ENCODE data around the gene CCDC102B. TPM values are rescaled to one million over a fixed set of nuclear protein-coding genes. Genes with fewer than 3 reads are reported as not detected.

CCDC102B gene
- total and polyA plus RNA-seq, 2 donors (not counting 1 experiment from before 2014, with no cell fraction given), result 3.9 to 4.0 TPM

GRCh38 chr18:69044215-69044614 lies 246.3 kb downstream of the CCDC102B start:
- intact Hi-C loops (cut with micrococcal nuclease), result no loop called here
- no peaks in the 10 kb centered on the region for H4K20me1 ChIP-seq (ENCODE audit: control insufficient read depth, insufficient read depth, low read length, poor library complexity, severe bottlenecking)
- H3K9ac ChIP-seq (ENCODE audit: low read length), result no peak overlapping the region
- no peak overlapping the region for H3K27ac ChIP-seq (ENCODE audit: low read length in 2 of 2)
- H3K27ac Mint-ChIP-seq, result no peak overlapping the region
- no peak overlapping the region for H3K4me3 Mint-ChIP-seq
- H3K9me3 ChIP-seq (ENCODE audit: control extremely low read depth in 1 of 3, control insufficient read depth in 2 of 3, insufficient read depth in 1 of 3, low read length in 2 of 3), result no peaks in the 10 kb centered on the region
- DNase-seq, result no peak
- ATAC-seq (ENCODE audit: low read depth), result no peak
- H3K4me1 ChIP-seq (ENCODE audit: control insufficient read depth in 2 of 2, insufficient read depth in 2 of 2, low read length in 2 of 2), result no peaks in the 10 kb centered on the region
- no peak overlapping the region for H3K4me2 ChIP-seq (replicated peaks; ENCODE audit: low read depth, low read length, poor library complexity, severe bottlenecking)
- no peaks in the 10 kb centered on the region for H3K79me2 ChIP-seq (ENCODE audit: control insufficient read depth, insufficient read depth, low read length)
- TF ChIP-seq CTCF (IDR thresholded peaks at IDR 0.05) (no peak), EZH2 (IDR thresholded peaks at IDR 0.05; ENCODE audit: borderline replicate concordance, insufficient read depth, low read depth, low read length, poor library complexity, severe bottlenecking) (no peak)
- H3K27me3 Mint-ChIP-seq, result no peaks in the 10 kb centered on the region
- ChIA-PET CTCF (no interaction called here), POLR2A (no interaction called here)
- H3K4me1 Mint-ChIP-seq, result no peaks in the 10 kb centered on the region
- WGBS (ENCODE audit: insufficient coverage), result 100% methylated on average over 1 of the region's 1 CpG
- H3K27me3 ChIP-seq (replicated peaks in 1 of 4; ENCODE audit: control extremely low read depth in 1 of 4, control insufficient read depth in 3 of 4, insufficient read depth in 4 of 4, low read length in 3 of 4), result no peaks in the 10 kb centered on the region
- H2AFZ ChIP-seq (ENCODE audit: insufficient read depth, low read depth, low read length, poor library complexity, severe bottlenecking), result no peak overlapping the region
- H3K9me3 Mint-ChIP-seq (ENCODE audit: insufficient read depth), result no peaks in the 10 kb centered on the region
- no peak overlapping the region for H3K4me3 ChIP-seq (ENCODE audit: control extremely low read depth in 1 of 5, extremely low read depth in 1 of 5, insufficient read depth in 1 of 5, low read depth in 2 of 5, low read length in 4 of 5)
- H3K36me3 ChIP-seq (replicated peaks in 1 of 2; ENCODE audit: control extremely low read depth in 1 of 2, control insufficient read depth in 1 of 2, extremely low read depth in 1 of 2, insufficient read depth in 2 of 2, low read length in 1 of 2), result no peaks in the 10 kb centered on the region

GRCh38 chr18:69064063-69064462 lies 266.2 kb downstream of the CCDC102B start:
- Histone ChIP-seq H3K4me3 (ENCODE audit: control extremely low read depth in 1 of 5, extremely low read depth in 1 of 5, insufficient read depth in 1 of 5, low read depth in 2 of 5, low read length in 4 of 5) (no peak overlapping the region), H3K27me3 (replicated peaks in 1 of 4; ENCODE audit: control extremely low read depth in 1 of 4, control insufficient read depth in 3 of 4, insufficient read depth in 4 of 4, low read length in 3 of 4) (no peaks in the 10 kb centered on the region), H3K9ac (ENCODE audit: low read length) (no peak overlapping the region), H3K79me2 (ENCODE audit: control insufficient read depth, insufficient read depth, low read length) (no peaks in the 10 kb centered on the region), H3K4me1 (ENCODE audit: control insufficient read depth in 2 of 2, insufficient read depth in 2 of 2, low read length in 2 of 2) (no peaks in the 10 kb centered on the region), H2AFZ (ENCODE audit: insufficient read depth, low read depth, low read length, poor library complexity, severe bottlenecking) (no peak overlapping the region), H3K4me2 (replicated peaks; ENCODE audit: low read depth, low read length, poor library complexity, severe bottlenecking) (no peak overlapping the region), H3K36me3 (replicated peaks in 1 of 2; ENCODE audit: control extremely low read depth in 1 of 2, control insufficient read depth in 1 of 2, extremely low read depth in 1 of 2, insufficient read depth in 2 of 2, low read length in 1 of 2) (no peaks in the 10 kb centered on the region), H4K20me1 (ENCODE audit: control insufficient read depth, insufficient read depth, low read length, poor library complexity, severe bottlenecking) (no peaks in the 10 kb centered on the region), H3K9me3 (ENCODE audit: control extremely low read depth in 1 of 3, control insufficient read depth in 2 of 3, insufficient read depth in 1 of 3, low read length in 2 of 3) (no peaks in the 10 kb centered on the region), H3K27ac (ENCODE audit: low read length in 2 of 2) (no peak overlapping the region)
- ChIA-PET CTCF (no interaction called here), POLR2A (no interaction called here)
- DNase-seq, result no peak
- Mint-ChIP-seq H3K4me3 (no peak overlapping the region), H3K27ac (no peak overlapping the region), H3K27me3 (no peaks in the 10 kb centered on the region), H3K9me3 (ENCODE audit: insufficient read depth) (no peaks in the 10 kb centered on the region), H3K4me1 (no peaks in the 10 kb centered on the region)
- intact Hi-C loops (cut with micrococcal nuclease), result no loop called here
- no peak for ATAC-seq (ENCODE audit: low read depth)
- TF ChIP-seq CTCF (IDR thresholded peaks at IDR 0.05) (no peak), EZH2 (IDR thresholded peaks at IDR 0.05; ENCODE audit: borderline replicate concordance, insufficient read depth, low read depth, low read length, poor library complexity, severe bottlenecking) (no peak)
- WGBS (ENCODE audit: insufficient coverage), result no CpG with 5 or more reads among the region's 4 CpGs
